ENCODE results near the gene CMA1. TPM values are rescaled to one million over a fixed set of nuclear protein-coding genes. Genes with fewer than 3 reads are reported as not detected.

The CMA1 gene
- total and polyA plus RNA-seq, 2 of the 8 experiments (the other 6 are each of a cell fraction or from before 2014, with no cell fraction given) = not detected

- TF ChIP-seq TCF12 (IDR thresholded peaks at IDR 0.05; ENCODE audit: low read depth, low read length) (no peak), TAF1 (IDR thresholded peaks at IDR 0.05; ENCODE audit: low read depth, low read length) (no peak), BRCA1 (IDR thresholded peaks at IDR 0.05; ENCODE audit: low read depth, low read length) (no peak)
These were observed 49.3 kb downstream of the CMA1 start (continued) for GRCh38 chr14:24458736-24459135.

Data from H1 (cell line).